ENCODE results near the gene LZTR1.

GRCh38 chr22:21044931-21045584 lies 63.0 kb downstream of the LZTR1 start:
- TF ChIP-seq, protein P1, sequence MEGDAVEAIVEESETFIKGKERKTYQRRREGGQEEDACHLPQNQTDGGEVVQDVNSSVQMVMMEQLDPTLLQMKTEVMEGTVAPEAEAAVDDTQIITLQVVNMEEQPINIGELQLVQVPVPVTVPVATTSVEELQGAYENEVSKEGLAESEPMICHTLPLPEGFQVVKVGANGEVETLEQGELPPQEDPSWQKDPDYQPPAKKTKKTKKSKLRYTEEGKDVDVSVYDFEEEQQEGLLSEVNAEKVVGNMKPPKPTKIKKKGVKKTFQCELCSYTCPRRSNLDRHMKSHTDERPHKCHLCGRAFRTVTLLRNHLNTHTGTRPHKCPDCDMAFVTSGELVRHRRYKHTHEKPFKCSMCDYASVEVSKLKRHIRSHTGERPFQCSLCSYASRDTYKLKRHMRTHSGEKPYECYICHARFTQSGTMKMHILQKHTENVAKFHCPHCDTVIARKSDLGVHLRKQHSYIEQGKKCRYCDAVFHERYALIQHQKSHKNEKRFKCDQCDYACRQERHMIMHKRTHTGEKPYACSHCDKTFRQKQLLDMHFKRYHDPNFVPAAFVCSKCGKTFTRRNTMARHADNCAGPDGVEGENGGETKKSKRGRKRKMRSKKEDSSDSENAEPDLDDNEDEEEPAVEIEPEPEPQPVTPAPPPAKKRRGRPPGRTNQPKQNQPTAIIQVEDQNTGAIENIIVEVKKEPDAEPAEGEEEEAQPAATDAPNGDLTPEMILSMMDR (IDR thresholded peaks at IDR 0.05): no peak
- TF ChIP-seq POLR2A (IDR thresholded peaks at IDR 0.05): no peak
